ENCODE data around the gene EIF2B2. TPM values are rescaled to one million over a fixed set of nuclear protein-coding genes. Genes with fewer than 3 reads are reported as not detected.

EIF2B2 gene
- total RNA-seq, result 10 to 100 TPM; 47.0 to 94.8 (median 69.3) TPM

DNA sequence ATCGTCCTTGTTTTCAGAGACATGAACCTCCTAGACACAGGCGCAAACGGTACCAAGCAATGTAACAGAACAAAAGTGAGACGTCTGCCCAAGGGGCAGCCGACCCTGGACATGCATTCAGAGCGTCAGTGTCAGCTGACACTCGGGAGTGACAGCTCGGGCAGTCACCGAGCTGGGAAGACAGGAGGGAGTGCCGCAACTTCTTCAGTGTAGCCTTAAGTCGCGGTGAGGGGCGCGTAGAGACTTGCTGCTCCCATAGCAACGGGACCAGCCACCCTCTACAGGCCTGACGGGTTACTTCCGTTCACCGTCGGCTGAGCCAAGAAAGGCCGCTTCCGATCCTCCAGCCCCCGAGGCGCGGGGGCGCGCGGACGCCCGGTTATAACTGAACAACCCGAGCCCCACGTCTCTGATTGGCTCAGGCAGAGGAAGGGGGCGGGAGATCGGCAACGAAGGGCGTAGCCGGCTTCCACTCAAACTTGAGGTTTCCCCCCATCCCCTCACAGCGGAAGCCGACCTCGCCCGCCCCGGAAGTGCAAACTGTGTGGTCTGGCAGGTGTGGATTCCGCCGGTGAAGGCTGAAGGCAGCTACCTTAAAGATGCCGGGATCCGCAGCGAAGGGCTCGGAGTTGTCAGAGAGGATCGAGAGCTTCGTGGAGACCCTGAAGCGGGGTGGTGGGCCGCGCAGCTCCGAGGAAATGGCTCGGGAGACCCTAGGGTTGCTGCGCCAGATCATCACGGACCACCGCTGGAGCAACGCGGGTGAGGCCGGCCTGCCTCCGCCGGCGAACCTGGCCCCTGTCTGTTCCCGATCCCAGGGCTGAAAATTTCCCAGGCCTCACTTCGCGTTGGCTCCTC is at the start of gene EIF2B2:
Gene EIF2B2, plus strand, starts transcription at position 530 of the 858 bp plus-strand sequence. Its CDS starts 70 bp downstream, at position 600.
- Histone ChIP-seq H3K36me3 (peaks cover 21% of the 10 kb centered on the region in 2 donors), H3K27ac (peak within 1 kb of the TSS; percentile 82 to 94 (median 90)), H3K4me1 (peaks cover 32 to 37% of the 10 kb centered on the region in 2 donors), H3K9me3 (no peaks in the 10 kb centered on the region), H3K4me3 (replicated peaks in 1 of 3) (peak within 1 kb of the TSS; percentile 33 to 92 (median 89)), H3K27me3 (no peaks in the 10 kb centered on the region)
- TF ChIP-seq POLR2A (IDR thresholded peaks at IDR 0.05), result peak in 1 of 2 donors; percentile 86
- TF ChIP-seq, protein P1, sequence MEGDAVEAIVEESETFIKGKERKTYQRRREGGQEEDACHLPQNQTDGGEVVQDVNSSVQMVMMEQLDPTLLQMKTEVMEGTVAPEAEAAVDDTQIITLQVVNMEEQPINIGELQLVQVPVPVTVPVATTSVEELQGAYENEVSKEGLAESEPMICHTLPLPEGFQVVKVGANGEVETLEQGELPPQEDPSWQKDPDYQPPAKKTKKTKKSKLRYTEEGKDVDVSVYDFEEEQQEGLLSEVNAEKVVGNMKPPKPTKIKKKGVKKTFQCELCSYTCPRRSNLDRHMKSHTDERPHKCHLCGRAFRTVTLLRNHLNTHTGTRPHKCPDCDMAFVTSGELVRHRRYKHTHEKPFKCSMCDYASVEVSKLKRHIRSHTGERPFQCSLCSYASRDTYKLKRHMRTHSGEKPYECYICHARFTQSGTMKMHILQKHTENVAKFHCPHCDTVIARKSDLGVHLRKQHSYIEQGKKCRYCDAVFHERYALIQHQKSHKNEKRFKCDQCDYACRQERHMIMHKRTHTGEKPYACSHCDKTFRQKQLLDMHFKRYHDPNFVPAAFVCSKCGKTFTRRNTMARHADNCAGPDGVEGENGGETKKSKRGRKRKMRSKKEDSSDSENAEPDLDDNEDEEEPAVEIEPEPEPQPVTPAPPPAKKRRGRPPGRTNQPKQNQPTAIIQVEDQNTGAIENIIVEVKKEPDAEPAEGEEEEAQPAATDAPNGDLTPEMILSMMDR (IDR thresholded peaks at IDR 0.05), result peak in 4 of 6 experiments; percentile 22 to 37 (median 27)
- DNase-seq, result peak; percentile 99
- WGBS, 2 donors, result 0 to 2% methylated on average over 18 to 44 of the region's 66 CpGs
- intact Hi-C loops (cut with DNase I), result loop anchor here (10.0 kb wide), 1 partner anchor 62 kb away; the partner anchor contains the start of genes ACYP1 and ZC2HC1C

GRCh38 chr14:74953686-74954085 is 49.0 kb upstream of the EIF2B2 start:
- Histone ChIP-seq H3K27ac (peak overlapping the region; percentile 57 to 90 (median 76)), H3K4me3 (replicated peaks in 1 of 3) (peak overlapping the region in 2 of 3 donors; percentile 2 to 75), H3K4me1 (peaks cover 34 to 64% of the 10 kb centered on the region in 2 donors), H3K9me3 (no peaks in the 10 kb centered on the region), H3K27me3 (no peaks in the 10 kb centered on the region), H3K36me3 (peaks cover 6 to 8% of the 10 kb centered on the region in 2 donors)
- TF ChIP-seq, protein P1 (IDR thresholded peaks at IDR 0.05), result no peak
- no peak for TF ChIP-seq POLR2A (IDR thresholded peaks at IDR 0.05)
- 32 to 48% methylated on average over 5 of the region's 5 CpGs for WGBS, 2 donors
- intact Hi-C loops (cut with DNase I), result loop anchor here (5.0 kb wide), 1 partner anchor 54 kb away; no protein-coding TSS in a partner anchor
- no peak for DNase-seq

DNA sequence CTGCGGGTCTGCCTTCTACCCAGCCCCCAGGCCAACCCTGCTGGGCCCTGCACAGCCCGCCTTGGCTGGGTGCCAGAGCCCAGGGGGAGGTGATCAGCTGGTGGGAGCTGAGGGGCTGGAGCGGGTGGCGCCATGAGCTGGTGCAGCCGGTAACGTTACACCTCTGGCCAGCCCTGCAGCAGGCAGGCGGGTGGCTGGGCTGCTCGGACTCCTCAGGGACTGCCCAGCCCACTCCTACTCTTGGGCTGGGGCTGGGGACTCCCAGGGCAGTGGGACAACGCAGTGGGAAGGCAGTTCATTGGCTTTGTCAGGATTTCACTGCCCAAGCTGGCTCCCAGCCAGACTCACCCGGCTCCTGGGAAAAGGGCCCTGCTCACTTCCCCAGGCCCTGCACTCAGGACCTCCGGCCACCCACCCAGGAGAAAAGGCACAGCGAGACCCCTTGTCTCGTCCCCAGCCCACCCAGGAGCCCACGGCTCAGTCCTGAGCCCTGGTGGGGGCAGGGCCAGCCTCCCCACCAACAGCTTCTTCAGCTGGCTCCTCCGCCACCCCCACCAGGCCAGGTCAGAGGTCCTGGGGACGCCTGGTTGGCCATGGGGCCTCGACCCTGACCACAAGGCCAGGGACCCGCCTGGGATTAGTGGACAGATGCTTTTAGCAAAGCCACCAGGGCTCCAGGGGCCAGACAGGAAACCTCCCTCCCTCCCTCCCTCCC is 48.3 kb upstream of the EIF2B2 start:
- Histone ChIP-seq H3K4me3 (replicated peaks in 1 of 3) (peak overlapping the region; percentile 3 to 75 (median 75)), H3K4me1 (peaks cover 34 to 65% of the 10 kb centered on the region in 2 donors), H3K36me3 (peaks cover 0 to under 1% of the 10 kb centered on the region in 2 donors), H3K27ac (peak overlapping the region; percentile 57 to 90 (median 86)), H3K9me3 (no peaks in the 10 kb centered on the region), H3K27me3 (no peaks in the 10 kb centered on the region)
- 10 to 11% methylated on average over 2 to 6 of the region's 18 CpGs for WGBS, 2 donors
- DNase-seq, result peak; percentile 85 to 87
- TF ChIP-seq, protein P1 (IDR thresholded peaks at IDR 0.05), result no peak
- TF ChIP-seq POLR2A (IDR thresholded peaks at IDR 0.05), result peak in 1 of 2 donors; percentile 69
- intact Hi-C loops (cut with DNase I), result loop anchor here (5.0 kb wide), 1 partner anchor 53 kb away; no protein-coding TSS in a partner anchor

- no peak for TF ChIP-seq POLR2A (IDR thresholded peaks at IDR 0.05)
- Histone ChIP-seq H3K9me3 (no peaks in the 10 kb centered on the region), H3K27me3 (no peaks in the 10 kb centered on the region), H3K27ac (peak overlapping the region; percentile 57 to 90 (median 86)), H3K4me1 (peaks cover 38 to 70% of the 10 kb centered on the region in 2 donors), H3K36me3 (no peaks in the 10 kb centered on the region), H3K4me3 (replicated peaks in 1 of 3) (peak overlapping the region in 2 of 3 donors; percentile 75)
- WGBS, 2 donors, result 0% methylated on average over 1 to 3 of the region's 3 CpGs
- no peak for DNase-seq
- intact Hi-C loops (cut with DNase I), result loop anchor here (5.0 kb wide), 1 partner anchor 52 kb away; no protein-coding TSS in a partner anchor
Measured at GRCh38 chr14:74954947-74955228, 47.8 kb upstream of the EIF2B2 start.

DNA sequence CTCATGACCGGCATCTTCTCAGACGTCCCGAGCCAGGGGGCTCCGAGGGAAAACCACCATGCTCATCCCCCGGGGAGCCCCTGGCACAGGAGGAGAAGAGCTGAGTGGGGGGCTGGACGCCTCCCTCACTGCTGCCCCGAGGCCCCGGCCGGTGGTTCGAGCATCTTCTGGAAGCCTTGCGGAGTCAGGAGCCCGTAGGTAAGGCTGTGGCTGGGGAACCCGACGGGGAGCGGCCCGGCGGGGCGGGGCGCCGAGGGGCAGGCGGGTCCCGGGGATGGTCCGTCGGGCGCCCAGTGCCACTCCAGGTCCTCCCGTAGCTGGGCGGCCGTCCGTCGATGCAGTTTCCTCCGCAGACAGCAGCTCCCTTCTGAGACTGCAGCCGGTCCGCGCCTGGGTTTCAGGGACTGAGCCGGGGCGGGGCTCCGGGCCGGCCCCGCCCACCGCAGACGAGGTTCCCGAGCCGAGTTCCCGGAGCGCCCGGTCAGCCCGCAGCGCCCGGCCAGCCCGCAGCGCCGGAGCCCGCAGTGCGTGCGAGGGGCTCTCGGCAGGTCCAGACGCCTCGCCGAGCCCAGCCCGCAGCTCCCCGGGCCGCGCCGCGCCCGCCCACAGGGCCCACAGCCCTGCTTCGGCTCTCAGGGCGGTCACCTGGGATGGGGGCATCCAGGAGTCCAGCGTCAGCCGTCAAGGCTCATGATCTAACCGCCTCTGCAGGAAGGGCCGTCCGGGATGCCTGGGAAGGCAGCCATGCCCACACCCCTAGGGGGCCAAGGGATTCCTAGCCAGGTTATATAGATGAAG is 47.3 kb upstream of the EIF2B2 start, which contains the start of gene PGF:
Gene PGF, minus strand, starts transcription at position 369 of the 798 bp plus-strand sequence. Its CDS starts 355 bp downstream, at position 14.
- TF ChIP-seq, protein P1 (IDR thresholded peaks at IDR 0.05), result no peak
- peak; percentile 72 to 99 for TF ChIP-seq POLR2A (IDR thresholded peaks at IDR 0.05)
- DNase-seq, result peak; percentile 85 to 86
- no peaks in the 10 kb centered on the region for H3K27me3 ChIP-seq
- WGBS, 2 donors, result 2 to 8% methylated on average over 13 to 17 of the region's 73 CpGs
- intact Hi-C loops (cut with DNase I), result no loop called here
- peak within 1 kb of the TSS; percentile 3 to 75 (median 75) for H3K4me3 ChIP-seq (replicated peaks in 1 of 3)
- H3K36me3 ChIP-seq, result no peaks in the 10 kb centered on the region
- peak within 1 kb of the TSS; percentile 57 to 90 (median 86) for H3K27ac ChIP-seq
- H3K9me3 ChIP-seq, result no peaks in the 10 kb centered on the region
- H3K4me1 ChIP-seq, result peaks cover 37 to 67% of the 10 kb centered on the region in 2 donors
